ENCODE results near the gene TMEM17. TPM values are rescaled to one million over a fixed set of nuclear protein-coding genes. Genes with fewer than 3 reads are reported as not detected.

The TMEM17 gene
- total and polyA plus RNA-seq, 2 experiments from 2014 or later, result 0.94 to 1.7 TPM

GRCh38 chr2:62471404-62471803 is 34.6 kb downstream of the TMEM17 start (continued):
- TF ChIP-seq CTCF (conservative IDR thresholded peaks at IDR 0.05; ENCODE audit: low read depth in 2 of 2) (no peak), POLR2AphosphoS5 (IDR thresholded peaks at IDR 0.05; ENCODE audit: low read depth) (no peak), ETS1 (IDR thresholded peaks at IDR 0.05) (no peak), ZNF331 (CRISPR knock-in tag; IDR thresholded peaks at IDR 0.05; ENCODE audit: low read depth) (no peak), STAT1 (IDR thresholded peaks at IDR 0.05; ENCODE audit: unreplicated experiment) (no peak), ZNF114 (CRISPR knock-in tag; IDR thresholded peaks at IDR 0.05) (no peak), JUNB (IDR thresholded peaks at IDR 0.05; ENCODE audit: unreplicated experiment) (no peak), NANOG (IDR thresholded peaks at IDR 0.05; ENCODE audit: borderline replicate concordance) (no peak)

GRCh38 chr2:62469548-62469947 is 36.4 kb downstream of the TMEM17 start:
- Mint-ChIP-seq H3K27me3 (ENCODE audit: insufficient read depth, low read depth, poor library complexity) (peaks cover 10% of the 10 kb centered on the region), H3K27ac (no peak overlapping the region), H3K36me3 (ENCODE audit: low read depth) (no peaks in the 10 kb centered on the region), H3K4me3 (no peak overlapping the region), H3K4me1 (peaks cover 42% of the 10 kb centered on the region), H3K9me3 (0 out of 3 replicates have a peak, but pooled peaks cover 2% of the 10 kb centered on the region)
- H3K27me3 ChIP-seq (ENCODE audit: insufficient read depth), result no peaks in the 10 kb centered on the region
- no peak overlapping the region for H3K4me2 ChIP-seq
- H3K79me2 ChIP-seq (replicated peaks; ENCODE audit: insufficient read depth), result no peaks in the 10 kb centered on the region; the same call in 1 of the 2 replicates
- no peaks in the 10 kb centered on the region for H3K36me3 ChIP-seq (ENCODE audit: insufficient read depth)
- no peak overlapping the region for H2AFZ ChIP-seq
- H4K20me1 ChIP-seq (replicated peaks; ENCODE audit: insufficient read depth), result no peaks in the 10 kb centered on the region
- H3F3A ChIP-seq (replicated peaks; ENCODE audit: low read depth), result peaks cover 3% of the 10 kb centered on the region; the same call in 1 of the 2 replicates
- no peak overlapping the region for H3K27ac ChIP-seq (ENCODE audit: low read depth)
- ATAC-seq, result no peak
- H3K4me3 ChIP-seq, result no peak overlapping the region
- no peak for DNase-seq (ENCODE audit: low spot score)
- no peak for TF ChIP-seq EZH2phosphoT487 (IDR thresholded peaks at IDR 0.05; ENCODE audit: unreplicated experiment)
- TF ChIP-seq ZNF331 (CRISPR knock-in tag; IDR thresholded peaks at IDR 0.05; ENCODE audit: low read depth), result no peak
- TF ChIP-seq NANOG (IDR thresholded peaks at IDR 0.05; ENCODE audit: borderline replicate concordance), result no peak
- peaks cover 10% of the 10 kb centered on the region; the same call in 1 of the 2 replicates for H3K9me2 ChIP-seq (ENCODE audit: insufficient read depth)
- peaks cover 19% of the 10 kb centered on the region for H3K4me1 ChIP-seq (ENCODE audit: insufficient read depth)

- H3K9me3 Mint-ChIP-seq, result 0 out of 3 replicates have a peak, but pooled peaks cover 2% of the 10 kb centered on the region
- no peak for DNase-seq (ENCODE audit: low spot score)
- no peak overlapping the region for H2AFZ ChIP-seq
- H3K36me3 Mint-ChIP-seq (ENCODE audit: low read depth), result no peaks in the 10 kb centered on the region
- H3K79me2 ChIP-seq (replicated peaks; ENCODE audit: insufficient read depth), result no peaks in the 10 kb centered on the region; the same call in 1 of the 2 replicates
- peaks cover 10% of the 10 kb centered on the region; the same call in 1 of the 2 replicates for H3K9me2 ChIP-seq (ENCODE audit: insufficient read depth)
- H3K27me3 ChIP-seq (ENCODE audit: insufficient read depth), result no peaks in the 10 kb centered on the region
- no peak overlapping the region for H3K27ac Mint-ChIP-seq
- H3K4me1 Mint-ChIP-seq, result peaks cover 43% of the 10 kb centered on the region
- H3K4me1 ChIP-seq (ENCODE audit: insufficient read depth), result peaks cover 23% of the 10 kb centered on the region
- H3K4me2 ChIP-seq, result no peak overlapping the region
- H3K27me3 Mint-ChIP-seq (ENCODE audit: insufficient read depth, low read depth, poor library complexity), result peaks cover 10% of the 10 kb centered on the region
- no peak overlapping the region for H3K4me3 ChIP-seq
- H3K4me3 Mint-ChIP-seq, result no peak overlapping the region
- H3K36me3 ChIP-seq (ENCODE audit: insufficient read depth), result no peaks in the 10 kb centered on the region
- H3F3A ChIP-seq (replicated peaks; ENCODE audit: low read depth), result peaks cover 3% of the 10 kb centered on the region
- no peaks in the 10 kb centered on the region for H4K20me1 ChIP-seq (replicated peaks; ENCODE audit: insufficient read depth)
- no peak for ATAC-seq
- no peak overlapping the region for H3K27ac ChIP-seq (ENCODE audit: low read depth)
- TF ChIP-seq CREB1 (CRISPR knock-in tag; IDR thresholded peaks at IDR 0.05; ENCODE audit: low read depth) (no peak), REST (IDR thresholded peaks at IDR 0.05; ENCODE audit: unreplicated experiment) (no peak), NANOG (IDR thresholded peaks at IDR 0.05; ENCODE audit: borderline replicate concordance) (no peak)
Measured at GRCh38 chr2:62469114-62469513, 36.9 kb downstream of the TMEM17 start.
